ENCODE data around the gene BTBD16.

DNA sequence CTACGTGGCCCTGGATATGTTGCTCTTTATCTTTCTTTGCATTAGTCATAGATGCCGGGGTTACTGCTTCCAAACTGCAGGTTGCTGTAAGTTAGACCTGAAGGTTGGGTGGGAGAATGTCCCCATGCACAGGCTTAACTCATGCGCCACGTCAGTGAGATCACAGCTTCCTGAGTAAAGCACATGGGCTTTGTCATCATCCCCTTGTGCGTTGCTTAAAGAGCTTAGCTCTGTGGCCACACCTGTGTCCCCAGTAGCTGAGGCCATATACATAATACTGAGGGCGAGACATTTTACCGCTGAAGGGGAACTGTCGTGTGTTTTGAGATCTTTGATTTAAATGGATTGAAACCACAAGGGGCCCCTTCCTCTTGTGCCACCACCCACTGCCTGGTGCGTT is 45.8 kb upstream of the BTBD16 start:
- TF ChIP-seq SUZ12 (IDR thresholded peaks at IDR 0.05; ENCODE audit: extremely low read depth, insufficient read depth, insufficient read length): no peak
- no peak for TF ChIP-seq ZNF274 (IDR thresholded peaks at IDR 0.05; ENCODE audit: low read depth, low read length)
